B cell (primary cell): ENCODE results near the gene ARHGEF17. TPM values are rescaled to one million over a fixed set of nuclear protein-coding genes. Genes with fewer than 3 reads are reported as not detected.

Source experiments
- ATAC-seq: fragments of 200-7000 bp; cut with Tn5 transposase; one replicate; pipeline ENCODE4 v1.10.0; 2021; ENCODE audit warnings: low read depth, mild to moderate bottlenecking, moderate number of reproducible peaks, moderate library complexity
- CTCF ChIA-PET: fragments of 350-600 bp; sonication (Branson Sonifier 250); formaldehyde crosslinking; loops from one replicate; lab custom pipeline; 2021; ENCODE audit warnings: antibody characterized with exemption, inconsistent platforms; lab: Charles Lee
- POLR2A ChIA-PET: fragments of 350-600 bp; sonication (Branson Sonifier 250); formaldehyde crosslinking; loops from one replicate; lab custom pipeline; 2021; ENCODE audit warnings: antibody characterized with exemption; lab: Charles Lee
- DNase-seq: peaks from one replicate; pipeline ENCODE4 v3.0.0; 2013
- H2AFZ ChIP-seq: 2 replicates; pipeline ENCODE4 v1.6.1; 2012; ENCODE audit warnings: mild to moderate bottlenecking, low read depth, low read length; ENCODE audit not compliant: insufficient read depth, poor library complexity, severe bottlenecking
- H3K27ac ChIP-seq, 2 donors: 1 replicate in 1 of 2; 2 replicates in 1 of 2; pipeline ENCODE4 v1.5.1; 2012 to 2013; ENCODE audit warnings: low read length in 2 of 2, mild to moderate bottlenecking in 2 of 2, moderate library complexity in 1 of 2
- H3K27me3 ChIP-seq, 4 experiments: fragments of 200-600 bp in 1 of 4; sonication (generic) in 1 of 4; replicated peaks in 1 of 4; 1 replicate in 2 of 4; 2 replicates in 2 of 4; pipeline versions ENCODE4 v1.6.1 to v1.7.0; 2013 to 2016; ENCODE audit warnings: low read length in 3 of 4, mild to moderate bottlenecking in 2 of 4, mixed read lengths in 1 of 4, moderate library complexity in 1 of 4; ENCODE audit not compliant: insufficient read depth in 4 of 4, control insufficient read depth in 3 of 4; ENCODE audit errors: control extremely low read depth in 1 of 4
- H3K36me3 ChIP-seq, 2 experiments: replicated peaks in 1 of 2; 1 replicate in 1 of 2; 2 replicates in 1 of 2; pipeline versions ENCODE4 v1.6.1 to v1.7.1; 2013; ENCODE audit warnings: low read length in 1 of 2; ENCODE audit not compliant: insufficient read depth in 2 of 2, control insufficient read depth in 1 of 2; ENCODE audit errors: control extremely low read depth in 1 of 2, extremely low read depth in 1 of 2
- H3K4me1 ChIP-seq, 2 donors: fragments of 200-600 bp in 1 of 2; sonication (generic) in 1 of 2; 1 replicate in 1 of 2; 2 replicates in 1 of 2; pipeline versions ENCODE4 v1.5.1 to v1.6.1; 2013 to 2017; ENCODE audit warnings: low read length in 2 of 2; ENCODE audit not compliant: control insufficient read depth in 2 of 2, insufficient read depth in 2 of 2
- H3K4me2 ChIP-seq: replicated peaks from 2 replicates; pipeline ENCODE3; 2012; ENCODE audit warnings: mild to moderate bottlenecking, low read depth, low read length; ENCODE audit not compliant: poor library complexity, severe bottlenecking
- H3K4me3 ChIP-seq, 5 experiments: fragments of 200-600 bp in 1 of 5; sonication (generic) in 1 of 5; 1 replicate in 3 of 5; 2 replicates in 2 of 5; pipeline versions ENCODE4 v1.5.1 to v1.7.0; 2011 to 2016; ENCODE audit warnings: low read length in 4 of 5, mild to moderate bottlenecking in 4 of 5, low read depth in 2 of 5, control low read depth in 1 of 5, moderate library complexity in 1 of 5; ENCODE audit not compliant: insufficient read depth in 1 of 5; ENCODE audit errors: control extremely low read depth in 1 of 5, extremely low read depth in 1 of 5
- H3K79me2 ChIP-seq: fragments of 200-600 bp; sonication (generic); one replicate; pipeline ENCODE4 v1.6.0; 2016; ENCODE audit warnings: low read length; ENCODE audit not compliant: control insufficient read depth, insufficient read depth
- H3K9ac ChIP-seq: fragments of 200-600 bp; sonication (generic); 2 replicates; pipeline ENCODE4 v1.6.1; 2017; ENCODE audit warnings: mild to moderate bottlenecking, low read length, moderate library complexity
- H3K9me3 ChIP-seq, 3 donors: one replicate each; pipeline versions ENCODE4 v1.6.1 to v1.7.1; 2013; ENCODE audit warnings: low read length in 2 of 3; ENCODE audit not compliant: control insufficient read depth in 2 of 3, insufficient read depth in 1 of 3; ENCODE audit errors: control extremely low read depth in 1 of 3
- H4K20me1 ChIP-seq: 2 replicates; pipeline ENCODE4 v1.6.0; 2012; ENCODE audit warnings: mild to moderate bottlenecking, low read length; ENCODE audit not compliant: insufficient read depth, control insufficient read depth, poor library complexity, severe bottlenecking
- H3K27ac Mint-ChIP-seq: one replicate; pipeline ENCODE4 v1.8.0; 2021; ENCODE audit warnings: mixed read lengths
- H3K27me3 Mint-ChIP-seq: one replicate; pipeline ENCODE4 v1.8.0; 2021; ENCODE audit warnings: mixed read lengths
- H3K4me1 Mint-ChIP-seq: one replicate; pipeline ENCODE4 v1.8.0; 2021; ENCODE audit warnings: mixed read lengths
- H3K4me3 Mint-ChIP-seq: one replicate; pipeline ENCODE4 v1.8.0; 2021; ENCODE audit warnings: mixed read lengths
- H3K9me3 Mint-ChIP-seq: one replicate; pipeline ENCODE4 v1.8.0; 2022; ENCODE audit warnings: mixed read lengths; ENCODE audit not compliant: insufficient read depth
- CTCF ChIP-seq: fragments of 200-600 bp; IDR thresholded peaks from one replicate; pipeline ENCODE4 v1.8.0; 2022; ENCODE audit warnings: antibody characterized with exemption, mild to moderate bottlenecking
- EZH2 ChIP-seq: IDR thresholded peaks from 2 replicates; pipeline ENCODE4 v1.6.1; 2012; ENCODE audit warnings: borderline replicate concordance, low read depth, mild to moderate bottlenecking, moderate library complexity, low read length; ENCODE audit not compliant: insufficient read depth, poor library complexity, severe bottlenecking
- WGBS: methylation state at CpG from one replicate; pipeline ENCODE4 v1.1.5; 2013; ENCODE audit warnings: missing lambda C conversion rate; ENCODE audit not compliant: insufficient coverage; 5-methylcytosine and 5-hydroxymethylcytosine counted together
- intact Hi-C: fragments of 100-400 bp; cut with micrococcal nuclease; formaldehyde crosslinking; loops from one replicate; pipeline ENCODE4 v1.10.0; 2022
- polyA plus RNA-seq: library from polyadenylated mRNA; depleted of rRNA; stranded (reverse); fragments of >200 nt; gene quantifications from 2 replicates; pipeline ENCODE4 v1.2.3, GENCODE V29; 2012
- total RNA-seq, 2 donors: library from RNA; stranded (reverse); fragments of 120-200 nt in 1 of 2; gene quantifications; 1 replicate in 1 of 2; 2 replicates in 1 of 2; pipeline versions ENCODE4 v1.2.3 to v1.2.4, GENCODE V29; 2013 to 2022

ARHGEF17 gene
- total and polyA plus RNA-seq, 2 donors (not counting 1 experiment from before 2014, with no cell fraction given) = 0.05 TPM; not detected in 1

- intact Hi-C loops = no loop called here
- peaks cover 0 to 3% (median 0%) of the 10 kb centered on the region in 4 experiments for H3K27me3 ChIP-seq
- no peak overlapping the region for H3K4me3 ChIP-seq
- Mint-ChIP-seq H3K4me3 (no peak overlapping the region), H3K4me1 (peaks cover 10% of the 10 kb centered on the region), H3K27ac (no peak overlapping the region), H3K9me3 (no peaks in the 10 kb centered on the region), H3K27me3 (no peaks in the 10 kb centered on the region)
- H3K9ac ChIP-seq = no peak overlapping the region
- TF ChIP-seq EZH2 (no peak), CTCF (no peak)
- peaks cover 0 to 7% of the 10 kb centered on the region in 2 donors for H3K4me1 ChIP-seq
- ChIA-PET POLR2A (no interaction called here), CTCF (interaction anchor here (0.7 to 1.0 kb wide), 3 partner anchors 28 to 298 kb away, joined by 3 to 4 read pairs (median 3); no protein-coding TSS in a partner anchor)
- H3K4me2 ChIP-seq = no peak overlapping the region
- ATAC-seq (no peak), DNase-seq (no peak)
- H3K79me2 ChIP-seq = no peaks in the 10 kb centered on the region
- WGBS = 92% methylated on average over 3 of the region's 4 CpGs
- H4K20me1 ChIP-seq = no peaks in the 10 kb centered on the region
- H2AFZ ChIP-seq = no peak overlapping the region
- H3K27ac ChIP-seq = no peak overlapping the region
- no peaks in the 10 kb centered on the region for H3K9me3 ChIP-seq
- H3K36me3 ChIP-seq = no peaks in the 10 kb centered on the region
Measured at GRCh38 chr11:73327812-73328364, 19.8 kb downstream of the ARHGEF17 start.

DNA sequence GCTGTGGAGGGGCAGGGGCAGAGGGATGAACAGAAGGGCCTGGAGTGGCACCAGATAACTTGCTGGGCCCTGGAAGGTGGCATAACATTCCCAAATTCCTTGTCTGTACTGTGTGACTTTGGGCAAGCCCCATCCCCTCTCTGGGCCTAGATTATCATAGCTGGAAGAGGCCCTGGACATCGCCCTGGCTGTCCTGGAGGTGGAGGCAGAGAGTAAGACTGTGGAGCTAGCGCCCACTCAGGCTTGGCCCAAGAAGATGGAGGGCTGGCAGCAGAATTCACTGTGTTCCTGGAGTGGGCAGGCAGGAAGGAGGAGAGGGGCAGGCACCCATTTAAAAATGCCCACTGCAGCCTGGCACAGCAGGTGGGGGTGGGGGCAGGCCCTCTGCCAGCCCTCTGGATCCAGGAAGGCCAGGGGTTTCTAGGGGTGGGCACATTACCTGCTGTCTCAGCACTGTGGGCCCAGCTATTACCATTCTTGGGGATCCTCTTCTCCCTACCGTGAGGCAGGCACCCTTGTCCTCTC lies 22.6 kb downstream of the ARHGEF17 start:
- no peaks in the 10 kb centered on the region for H3K9me3 ChIP-seq
- CTCF ChIA-PET = interaction anchor here (1.0 kb wide), 1 partner anchor 13 kb away, joined by 3 read pairs; no protein-coding TSS in a partner anchor
- H3K4me1 Mint-ChIP-seq = peaks cover 5% of the 10 kb centered on the region

More for the DNA sequence above, 22.6 kb downstream of the ARHGEF17 start:
- Mint-ChIP-seq H3K9me3 (no peaks in the 10 kb centered on the region), H3K27ac (no peak overlapping the region), H3K27me3 (no peaks in the 10 kb centered on the region), H3K4me3 (no peak overlapping the region)
- no peak overlapping the region for H2AFZ ChIP-seq
- no peak overlapping the region for H3K9ac ChIP-seq
- POLR2A ChIA-PET = no interaction called here
- no peaks in the 10 kb centered on the region for H3K36me3 ChIP-seq
- peaks cover 0 to under 1% of the 10 kb centered on the region in 2 donors for H3K4me1 ChIP-seq
- no peak overlapping the region for H3K4me3 ChIP-seq
- TF ChIP-seq EZH2 (no peak), CTCF (no peak)
- H4K20me1 ChIP-seq = no peaks in the 10 kb centered on the region
- no peak overlapping the region for H3K27ac ChIP-seq
- peaks cover 0 to 3% (median 0%) of the 10 kb centered on the region in 4 experiments for H3K27me3 ChIP-seq
- ATAC-seq (no peak), DNase-seq (no peak)
- 94% methylated on average over 3 of the region's 3 CpGs for WGBS
- intact Hi-C loops = no loop called here
- no peak overlapping the region for H3K4me2 ChIP-seq
- no peaks in the 10 kb centered on the region for H3K79me2 ChIP-seq
